ENCODE results near the gene NYNRIN. TPM values are rescaled to one million over a fixed set of nuclear protein-coding genes. Genes with fewer than 3 reads are reported as not detected.
A peak's percentile ranks its signal among the peaks of the same experiment; 100 is the strongest.
"Not testable (repeated sequence)": the region's sequence is repeated elsewhere in the genome, so short reads cannot be mapped to it uniquely, and the experiment has no call there.

Gene NYNRIN
- polyA plus RNA-seq, 3 donors: 2.7 to 7.6 (median 3.8) TPM

- 86 to 93% (median 93%) methylated on average over 5 of the region's 5 CpGs for WGBS, 3 donors
- H3K27ac ChIP-seq (ENCODE audit: low read depth, low read length): not testable (repeated sequence)
These were observed 11.2 kb upstream of the NYNRIN start for GRCh38 chr14:24387579-24387978.

GRCh38 chr14:24388474-24389179 is 10.2 kb upstream of the NYNRIN start:
- no peak overlapping the region for H3K27ac ChIP-seq (ENCODE audit: low read depth, low read length)
- WGBS, 3 donors: 56 to 67% (median 66%) methylated on average over 2 of the region's 2 CpGs

GRCh38 chr14:24389226-24389848 is 9.5 kb upstream of the NYNRIN start:
- WGBS, 3 donors: 53 to 75% (median 54%) methylated on average over 11 of the region's 11 CpGs
- no peak overlapping the region for H3K27ac ChIP-seq (ENCODE audit: low read depth, low read length)

DNA sequence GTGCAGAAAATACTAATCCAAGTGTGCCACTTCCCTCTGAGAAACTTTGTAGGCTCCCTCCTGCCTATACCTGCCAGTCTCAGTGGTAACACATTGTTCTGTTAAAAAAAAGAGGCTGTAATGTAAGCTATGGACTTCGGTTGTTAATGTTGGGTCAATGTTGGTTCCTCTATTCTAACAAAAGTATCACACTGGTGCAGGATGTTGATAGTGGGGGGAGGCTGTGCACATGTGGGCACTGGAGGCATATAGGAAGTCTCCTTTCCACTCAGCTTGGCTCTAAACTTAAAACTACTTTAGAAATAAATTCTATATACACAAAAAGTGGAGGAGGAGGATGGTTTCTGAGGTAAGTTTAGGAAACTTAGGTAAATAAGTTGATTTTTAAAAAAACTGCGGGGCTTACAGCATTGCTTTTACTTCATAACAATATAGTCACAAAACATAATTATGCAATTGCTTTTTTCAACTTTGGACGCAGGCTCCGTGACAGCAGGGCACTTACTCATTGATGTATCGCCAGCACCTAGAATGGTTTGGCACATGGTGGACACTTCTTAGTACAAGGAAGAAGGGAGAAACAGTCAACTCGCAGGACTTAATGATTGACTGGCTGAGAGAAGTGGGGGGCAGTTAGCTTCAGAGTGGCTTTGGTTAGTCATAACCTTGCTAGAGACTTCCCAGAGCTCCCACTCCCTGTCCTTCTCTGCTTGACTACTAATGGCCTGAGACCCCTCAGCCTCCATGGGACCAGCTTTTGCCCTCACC is 7.9 kb upstream of the NYNRIN start:
- 47 to 76% (median 59%) methylated on average over 6 of the region's 6 CpGs for WGBS, 3 donors
- H3K27ac ChIP-seq (ENCODE audit: low read depth, low read length): no peak overlapping the region

DNA sequence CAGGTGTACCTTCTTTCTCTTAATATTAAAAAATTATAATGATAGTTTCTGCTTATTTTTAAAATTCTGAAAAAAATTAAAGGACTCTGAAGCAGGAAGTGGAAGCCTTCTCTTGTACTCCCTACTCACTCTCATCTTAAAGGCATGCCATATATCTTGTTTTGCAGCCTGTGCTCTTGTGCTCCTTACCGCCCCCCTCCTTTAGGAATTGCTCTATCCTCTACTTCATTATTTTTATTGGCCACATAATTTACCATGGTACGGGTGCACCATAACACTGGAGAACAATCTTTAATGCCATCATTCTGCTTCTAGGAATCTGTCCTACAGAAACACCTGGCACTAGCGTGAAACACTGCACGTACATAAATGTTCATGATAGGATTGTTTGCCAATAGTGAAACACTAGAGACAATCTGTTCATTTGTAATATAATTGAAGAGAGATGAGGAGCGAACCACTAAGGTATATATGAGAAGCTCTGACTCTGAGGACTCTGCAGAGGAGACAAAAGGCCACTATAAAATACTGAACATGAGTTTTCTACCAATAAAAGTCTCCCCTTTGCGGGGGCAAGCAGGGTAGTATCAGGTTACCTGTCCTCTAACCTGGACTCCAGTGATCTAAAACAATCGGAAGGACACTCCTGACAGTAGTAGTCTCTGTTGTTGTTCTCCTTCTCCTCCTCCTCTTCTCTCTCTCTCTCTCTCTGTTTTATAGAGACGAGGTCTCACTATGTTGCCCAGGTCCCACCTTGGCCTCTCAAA is 6.3 kb upstream of the NYNRIN start:
- 44 to 78% (median 68%) methylated on average over 8 of the region's 8 CpGs for WGBS, 3 donors
- no peak overlapping the region for H3K27ac ChIP-seq (ENCODE audit: low read depth, low read length)

- WGBS, 3 donors: 43 to 54% (median 44%) methylated on average over 3 of the region's 3 CpGs
- H3K27ac ChIP-seq (ENCODE audit: low read depth, low read length): no peak overlapping the region
These were observed 4.5 kb upstream of the NYNRIN start for GRCh38 chr14:24394275-24394674.

DNA sequence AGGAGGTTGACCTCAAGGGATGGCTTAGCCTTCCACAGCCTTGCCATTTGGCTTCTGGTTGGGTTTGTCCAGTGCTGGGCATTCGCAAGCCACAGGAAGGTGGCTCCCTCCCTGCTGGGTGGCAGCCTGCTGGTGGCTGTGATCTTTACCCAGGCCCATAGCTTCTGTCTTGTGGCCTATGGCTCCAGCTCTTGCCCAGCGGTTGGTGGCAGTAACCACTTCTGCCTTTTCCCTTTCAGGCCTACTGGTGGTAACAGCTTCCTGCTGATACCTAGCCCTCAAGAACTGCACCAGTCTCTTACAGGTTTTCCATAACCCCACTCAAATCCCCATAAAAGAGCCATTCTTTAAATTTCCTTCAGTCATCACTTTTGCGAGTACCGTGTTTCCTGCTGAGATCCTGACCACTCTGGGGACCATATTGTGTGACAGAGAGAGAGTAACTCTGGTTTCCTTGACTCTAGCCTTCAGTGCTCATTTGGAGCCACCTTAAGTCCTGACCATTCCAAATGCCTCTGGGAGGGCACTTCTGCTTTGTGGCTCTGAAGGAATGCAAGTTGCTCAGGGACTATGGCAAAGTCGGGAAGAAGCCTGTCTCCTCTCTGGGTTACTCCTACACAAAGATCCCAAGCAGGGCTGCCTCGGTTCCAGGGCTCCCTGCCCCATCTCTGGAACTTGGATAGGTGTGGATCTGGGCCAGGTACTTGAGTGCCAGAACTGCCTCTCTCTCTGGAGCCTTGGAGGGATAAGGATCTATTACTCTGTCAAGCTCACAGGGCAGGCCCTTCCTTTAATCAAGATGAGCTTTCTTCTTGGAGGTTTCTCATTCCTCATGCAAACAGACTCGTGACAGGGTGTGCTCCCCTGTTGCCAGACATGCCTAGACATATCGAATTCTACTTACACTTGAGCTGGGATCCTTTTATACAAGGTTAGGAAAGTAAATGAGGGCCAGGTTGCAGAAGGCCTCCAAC is 2.9 kb upstream of the NYNRIN start:
- 41 to 75% (median 45%) methylated on average over 8 of the region's 8 CpGs for WGBS, 3 donors
- no peak overlapping the region for H3K27ac ChIP-seq (ENCODE audit: low read depth, low read length)

DNA sequence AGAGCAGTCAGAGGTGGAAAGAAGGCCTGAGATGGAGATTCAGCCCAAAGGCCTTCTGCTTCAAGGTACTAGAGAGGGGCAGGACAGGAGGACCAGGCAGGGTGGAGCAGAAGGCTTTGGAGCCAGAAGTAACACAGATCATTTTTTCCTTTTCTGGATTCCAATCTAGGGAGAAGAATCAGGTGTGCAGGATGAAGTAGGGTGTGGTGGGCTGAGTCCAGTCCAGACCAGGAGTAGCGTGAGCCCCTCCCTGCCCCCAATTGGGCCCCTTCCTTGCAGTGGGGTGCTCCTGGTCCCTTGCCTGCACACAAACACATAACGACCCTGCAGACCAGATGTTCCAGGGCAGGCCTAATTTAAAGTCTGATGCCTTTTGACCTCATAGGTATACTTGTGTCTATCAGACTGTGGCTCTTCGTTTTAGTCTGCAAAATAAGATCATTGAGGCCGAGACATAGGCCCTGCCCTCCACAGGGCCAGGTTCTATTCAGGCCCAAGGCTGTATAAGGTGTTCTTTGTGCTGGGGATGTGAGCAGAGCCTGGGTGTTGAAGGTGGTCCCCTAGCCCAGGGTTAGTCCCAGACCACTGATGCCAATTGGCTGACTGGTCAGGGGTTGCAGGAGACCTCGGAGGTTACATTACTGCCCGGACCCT is 1.0 kb upstream of the NYNRIN start:
- 46 to 68% (median 50%) methylated on average over 6 of the region's 6 CpGs for WGBS, 3 donors
- H3K27ac ChIP-seq (ENCODE audit: low read depth, low read length): no peak overlapping the region

DNA sequence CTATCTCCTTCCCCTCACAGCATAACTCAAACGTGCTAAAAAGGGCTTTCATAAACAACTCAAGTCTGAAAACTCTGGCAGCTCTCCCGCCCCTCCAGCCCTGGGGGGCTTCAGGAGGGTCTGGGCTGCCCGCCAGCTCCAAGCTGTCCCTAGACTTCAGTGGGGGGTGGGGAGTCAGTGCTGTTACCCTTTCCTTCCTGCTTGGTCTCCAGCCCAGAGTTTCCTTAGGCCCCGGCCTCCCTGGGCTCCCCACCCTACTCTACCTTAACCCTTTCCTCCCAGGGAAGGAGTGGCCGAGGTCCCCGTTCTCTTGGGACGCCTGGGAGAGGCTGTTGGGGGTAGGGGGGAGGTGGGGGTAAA is 530 bp upstream of the NYNRIN start:
- no peak overlapping the region for H3K27ac ChIP-seq (ENCODE audit: low read depth, low read length)
- 12 to 45% (median 15%) methylated on average over 7 of the region's 7 CpGs for WGBS, 3 donors

DNA sequence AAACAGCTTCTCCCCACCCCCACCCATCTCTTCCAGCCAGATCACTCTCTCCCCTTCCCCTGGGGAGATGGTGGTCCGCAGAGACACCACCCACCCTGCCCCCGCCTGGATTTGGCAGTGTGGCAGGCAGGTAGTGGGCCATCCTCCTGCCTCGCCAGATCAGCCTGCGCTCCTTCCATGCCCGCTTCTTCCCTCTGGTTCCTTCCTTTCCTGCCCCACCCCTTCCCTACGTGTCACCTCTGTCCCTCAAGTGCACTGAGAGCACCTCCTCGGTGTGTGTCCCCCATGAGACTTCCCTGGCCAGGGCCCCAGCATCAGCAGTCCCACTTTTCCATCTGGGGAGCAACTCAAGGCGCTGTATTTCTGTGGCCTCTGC is 632 bp downstream of the NYNRIN start:
- 8 to 47% (median 9%) methylated on average over 8 of the region's 8 CpGs for WGBS, 3 donors
- peak overlapping the region; percentile 24 for H3K27ac ChIP-seq (ENCODE audit: low read depth, low read length)

- H3K27ac ChIP-seq (ENCODE audit: low read depth, low read length): no peak overlapping the region
- 51 to 55% (median 53%) methylated on average over 4 of the region's 4 CpGs for WGBS, 3 donors
These were observed 1.4 kb downstream of the NYNRIN start for GRCh38 chr14:24399999-24400718.

- 55 to 71% (median 58%) methylated on average over 9 of the region's 9 CpGs for WGBS, 3 donors
- no peak overlapping the region for H3K27ac ChIP-seq (ENCODE audit: low read depth, low read length)
These were observed 3.3 kb downstream of the NYNRIN start for GRCh38 chr14:24401810-24402702.

DNA sequence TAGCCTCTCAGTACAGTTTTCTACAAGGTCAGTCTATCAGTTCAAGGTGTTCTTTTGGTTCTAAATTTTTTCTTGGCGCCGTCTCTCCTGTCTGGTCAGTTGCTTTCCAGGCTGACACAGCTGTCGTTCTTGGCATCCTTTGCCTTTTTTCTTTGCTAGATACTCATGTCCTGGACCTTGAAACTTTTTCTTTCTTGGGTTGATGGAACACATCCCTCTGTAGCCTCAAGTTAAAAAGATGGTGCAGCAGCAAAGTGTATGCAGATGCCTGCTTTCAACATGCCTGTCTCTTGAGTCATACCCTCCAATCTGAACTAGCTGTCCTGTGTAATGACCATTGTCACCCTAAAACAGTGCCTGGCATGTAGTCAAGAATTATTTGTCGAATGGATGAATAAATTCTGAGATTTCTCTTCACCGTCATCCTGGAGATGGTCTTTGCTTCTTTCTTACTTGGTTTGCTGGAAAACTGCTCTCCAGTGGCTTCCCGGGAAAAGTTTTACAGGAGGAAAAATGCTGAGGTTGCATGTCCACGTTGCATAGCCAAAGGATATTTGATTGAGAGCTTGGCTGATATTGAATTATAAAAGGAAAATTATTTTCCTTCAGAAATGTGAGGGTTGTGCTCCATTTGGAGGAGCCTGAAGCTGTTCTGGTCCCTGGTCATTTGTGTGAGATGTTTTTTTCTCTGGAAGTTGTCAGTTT is 4.6 kb downstream of the NYNRIN start:
- no peak overlapping the region for H3K27ac ChIP-seq (ENCODE audit: low read depth, low read length)
- WGBS, 3 donors: 48 to 51% (median 50%) methylated on average over 7 of the region's 7 CpGs

- WGBS, 3 donors: 66 to 77% (median 71%) methylated on average over 4 of the region's 4 CpGs
- no peak overlapping the region for H3K27ac ChIP-seq (ENCODE audit: low read depth, low read length)
These were observed 6.0 kb downstream of the NYNRIN start for GRCh38 chr14:24404814-24405213.

DNA sequence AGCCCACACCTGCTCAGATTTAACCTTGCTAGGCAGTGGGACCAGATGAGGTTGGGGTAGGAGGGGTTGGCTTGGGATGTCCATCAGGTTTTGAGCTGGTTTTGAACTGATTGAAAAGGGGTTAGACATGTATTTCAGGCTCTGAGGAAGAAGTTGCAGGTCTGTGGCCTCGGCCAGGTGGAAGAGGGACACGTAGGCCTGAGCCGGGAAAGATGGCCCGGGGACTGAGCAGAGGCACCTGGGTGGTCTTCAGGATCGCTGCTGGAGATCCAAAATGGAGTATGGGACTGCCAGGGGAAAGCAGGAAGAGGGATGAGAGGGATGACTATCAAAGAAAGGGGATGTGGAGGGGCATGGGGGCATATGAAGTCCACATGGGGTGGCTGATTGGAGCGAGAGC is 7.6 kb downstream of the NYNRIN start:
- 90 to 96% (median 96%) methylated on average over 6 of the region's 6 CpGs for WGBS, 3 donors
- H3K27ac ChIP-seq (ENCODE audit: low read depth, low read length): no peak overlapping the region

All from adipose tissue (tissue), 3 donors.